Neutrophil (primary cell): Measurements from ENCODE around the gene RPL10A.
"Not testable (repeated sequence)": the region's sequence is repeated elsewhere in the genome, so short reads cannot be mapped to it uniquely, and the experiment has no call there.

Experiments
- H3K27ac ChIP-seq: fragments of 200-600 bp; sonication (generic); 2 replicates; pipeline ENCODE4 v1.5.1; 2016; ENCODE audit warnings: mild to moderate bottlenecking, moderate library complexity
- H3K27me3 ChIP-seq: fragments of 200-600 bp; sonication (generic); 2 replicates; pipeline ENCODE4 v1.6.0; 2016; ENCODE audit warnings: mild to moderate bottlenecking
- H3K36me3 ChIP-seq: fragments of 200-600 bp; sonication (generic); 2 replicates; pipeline ENCODE4 v1.5.1; 2017
- H3K4me1 ChIP-seq, 2 experiments: fragments of 200-600 bp in 1 of 2; sonication (generic) in 1 of 2; 1 replicate in 1 of 2; 2 replicates in 1 of 2; pipeline versions ENCODE4 v1.5.1 to v1.6.1; 2013 to 2016; ENCODE audit warnings: low read depth in 1 of 2, low read length in 1 of 2, mild to moderate bottlenecking in 1 of 2, moderate library complexity in 1 of 2; ENCODE audit not compliant: control insufficient read depth in 1 of 2, insufficient read depth in 1 of 2
- H3K4me3 ChIP-seq, 2 experiments: fragments of 200-600 bp in 1 of 2; sonication (generic) in 1 of 2; 1 replicate in 1 of 2; 2 replicates in 1 of 2; pipeline ENCODE4 v1.5.1; 2013 to 2016; ENCODE audit warnings: low read depth in 1 of 2, low read length in 1 of 2, mild to moderate bottlenecking in 1 of 2, moderate library complexity in 1 of 2
- H3K9me3 ChIP-seq: fragments of 200-600 bp; sonication (generic); 2 replicates; pipeline ENCODE4 v1.5.1; 2016
- TF ChIP-seq, protein P1 (sequence below): fragments of 200-600 bp; sonication (generic); IDR thresholded peaks from 2 replicates; pipeline ENCODE4 v1.5.1; 2016; ENCODE audit warnings: antibody characterized with exemption

The RPL10A gene

DNA sequence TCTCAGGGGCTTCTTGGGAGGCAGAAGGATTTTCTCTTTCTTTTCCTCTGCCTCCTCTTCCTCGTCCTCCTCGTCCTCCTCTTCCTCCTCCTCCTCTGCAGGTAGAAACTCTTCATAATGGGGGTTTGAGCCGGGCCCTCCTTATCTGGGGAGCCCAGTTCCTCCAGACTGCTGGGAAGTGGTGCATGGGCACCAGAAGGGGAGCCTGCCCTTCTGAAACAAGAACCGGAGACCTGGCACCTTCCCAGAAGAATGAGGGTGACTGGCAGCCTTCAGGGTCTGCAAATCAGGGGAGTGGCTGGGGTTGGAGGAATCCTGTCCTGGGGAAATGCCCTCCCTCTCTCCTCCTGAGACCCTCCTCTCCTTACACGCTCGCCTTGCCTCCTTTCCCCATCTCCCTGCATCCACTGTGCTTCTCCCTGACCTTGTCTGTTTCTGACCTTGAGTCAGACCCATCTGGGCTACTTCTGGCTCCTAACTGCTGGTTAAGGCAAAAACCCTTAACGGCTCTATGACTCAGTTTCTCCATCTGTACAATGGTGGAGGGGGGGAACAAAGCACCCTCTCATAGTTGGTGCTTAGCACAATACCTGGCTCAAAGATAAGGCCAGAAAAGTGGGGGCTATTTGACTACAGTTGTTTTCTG is 42.8 kb downstream of the RPL10A start:
- Histone ChIP-seq H3K4me1 (no peaks in the 10 kb centered on the region), H3K36me3 (no peaks in the 10 kb centered on the region), H3K9me3 (no peaks in the 10 kb centered on the region), H3K27me3 (peaks cover 85% of the 10 kb centered on the region), H3K27ac (no peak overlapping the region), H3K4me3 (no peak overlapping the region)
- TF ChIP-seq, protein P1, sequence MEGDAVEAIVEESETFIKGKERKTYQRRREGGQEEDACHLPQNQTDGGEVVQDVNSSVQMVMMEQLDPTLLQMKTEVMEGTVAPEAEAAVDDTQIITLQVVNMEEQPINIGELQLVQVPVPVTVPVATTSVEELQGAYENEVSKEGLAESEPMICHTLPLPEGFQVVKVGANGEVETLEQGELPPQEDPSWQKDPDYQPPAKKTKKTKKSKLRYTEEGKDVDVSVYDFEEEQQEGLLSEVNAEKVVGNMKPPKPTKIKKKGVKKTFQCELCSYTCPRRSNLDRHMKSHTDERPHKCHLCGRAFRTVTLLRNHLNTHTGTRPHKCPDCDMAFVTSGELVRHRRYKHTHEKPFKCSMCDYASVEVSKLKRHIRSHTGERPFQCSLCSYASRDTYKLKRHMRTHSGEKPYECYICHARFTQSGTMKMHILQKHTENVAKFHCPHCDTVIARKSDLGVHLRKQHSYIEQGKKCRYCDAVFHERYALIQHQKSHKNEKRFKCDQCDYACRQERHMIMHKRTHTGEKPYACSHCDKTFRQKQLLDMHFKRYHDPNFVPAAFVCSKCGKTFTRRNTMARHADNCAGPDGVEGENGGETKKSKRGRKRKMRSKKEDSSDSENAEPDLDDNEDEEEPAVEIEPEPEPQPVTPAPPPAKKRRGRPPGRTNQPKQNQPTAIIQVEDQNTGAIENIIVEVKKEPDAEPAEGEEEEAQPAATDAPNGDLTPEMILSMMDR = no peak

DNA sequence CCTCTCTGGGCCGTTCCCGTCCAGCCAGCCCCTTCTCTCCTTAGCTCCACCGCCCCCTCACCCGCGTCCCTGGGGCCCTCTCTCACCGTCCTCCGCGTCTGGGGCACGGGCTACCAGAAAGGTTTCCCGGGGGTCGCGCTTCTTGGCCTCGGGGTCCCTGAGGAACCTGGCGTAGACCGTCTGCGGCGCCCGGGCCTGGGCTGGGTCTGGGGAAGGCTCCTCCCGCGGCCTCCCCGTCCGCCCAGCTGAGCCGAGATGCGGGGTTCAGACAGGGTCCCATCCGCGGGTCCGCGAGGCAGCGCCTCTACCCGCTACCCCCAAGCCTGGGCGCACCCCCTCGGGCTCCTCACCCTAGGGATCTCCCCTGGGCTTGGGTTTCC is 43.4 kb downstream of the RPL10A start:
- Histone ChIP-seq H3K36me3 (no peaks in the 10 kb centered on the region), H3K4me3 (no peak overlapping the region), H3K27ac (no peak overlapping the region), H3K4me1 (no peaks in the 10 kb centered on the region), H3K9me3 (no peaks in the 10 kb centered on the region), H3K27me3 (peaks cover 80% of the 10 kb centered on the region)
- TF ChIP-seq, protein P1 = no peak

DNA sequence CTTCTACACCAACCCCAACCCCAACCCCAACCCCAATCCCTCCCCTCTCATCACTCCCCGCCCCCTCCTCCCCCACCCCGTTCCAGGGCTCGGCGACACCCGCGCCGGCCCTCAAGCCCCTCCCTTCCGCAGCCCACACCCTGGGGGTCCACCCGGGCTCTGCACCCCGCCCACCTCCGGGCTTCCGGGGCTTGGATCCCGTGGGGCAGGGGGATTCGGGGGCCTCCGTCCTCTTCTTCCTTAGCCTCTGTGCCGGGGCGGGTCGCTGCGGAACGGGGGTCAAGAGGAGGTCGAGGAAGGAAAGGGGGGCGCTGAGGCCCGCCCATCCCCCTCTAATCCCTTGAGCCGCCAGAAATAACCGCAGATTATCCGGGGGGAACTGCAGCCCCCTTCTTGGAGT is 43.8 kb downstream of the RPL10A start:
- Histone ChIP-seq H3K27ac (no peak overlapping the region), H3K36me3 (no peaks in the 10 kb centered on the region), H3K27me3 (peaks cover 75% of the 10 kb centered on the region), H3K4me3 (no peak overlapping the region), H3K4me1 (no peaks in the 10 kb centered on the region), H3K9me3 (no peaks in the 10 kb centered on the region)
- TF ChIP-seq, protein P1 = no peak

DNA sequence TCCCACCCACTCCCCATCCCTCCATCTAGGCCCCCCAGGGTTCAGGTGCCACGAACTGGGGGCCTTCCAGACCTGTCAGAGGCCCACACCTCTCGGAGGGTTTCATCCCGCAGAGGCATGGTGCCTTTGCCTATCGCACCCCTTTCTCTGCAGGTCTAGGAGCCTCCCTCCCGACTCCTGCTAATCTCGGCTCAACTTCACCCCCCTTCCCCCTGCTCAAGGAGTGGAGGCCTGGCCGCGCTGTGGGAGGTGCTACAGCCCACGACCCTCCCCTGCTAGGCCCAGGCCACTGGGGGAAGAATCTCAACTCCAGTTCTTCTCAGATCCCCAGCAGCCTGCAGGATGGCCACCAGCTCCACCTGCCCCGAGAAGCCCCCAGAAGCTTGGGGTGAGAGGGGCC is 44.5 kb downstream of the RPL10A start, which contains the start of gene TULP1:
TSS of gene TULP1 (minus strand) at position 157 of the 400 bp plus-strand sequence. CDS start at position 119, 38 bp downstream.
- Histone ChIP-seq H3K9me3 (no peaks in the 10 kb centered on the region), H3K4me3 (no peak within 1 kb of the TSS), H3K4me1 (no peaks in the 10 kb centered on the region), H3K27ac (no peak within 1 kb of the TSS), H3K27me3 (peaks cover 69% of the 10 kb centered on the region), H3K36me3 (no peaks in the 10 kb centered on the region)
- TF ChIP-seq, protein P1 = no peak

DNA sequence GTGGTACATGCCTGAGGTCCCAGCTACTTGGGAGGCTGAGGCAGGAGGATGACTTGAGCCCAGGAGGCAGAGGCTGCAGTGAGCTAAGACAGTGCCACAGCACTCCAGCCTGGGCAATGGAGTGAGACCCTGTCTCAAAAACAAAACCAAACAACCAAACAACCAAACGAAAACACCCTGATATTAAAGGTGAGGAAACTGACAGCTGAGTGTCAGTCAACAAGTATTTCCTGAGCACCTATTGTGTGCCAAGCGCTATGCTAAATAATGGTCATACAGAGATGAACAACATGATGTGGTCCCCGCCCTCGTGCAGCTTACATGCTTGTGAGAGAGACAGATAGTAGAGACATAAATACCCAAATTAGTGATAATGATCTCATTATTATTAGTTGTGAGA is 46.4 kb downstream of the RPL10A start:
- TF ChIP-seq, protein P1 = no peak
- H3K4me3 ChIP-seq = no peak overlapping the region
- peaks cover 51% of the 10 kb centered on the region for H3K27me3 ChIP-seq
- no peaks in the 10 kb centered on the region for H3K36me3 ChIP-seq
- H3K27ac ChIP-seq = no peak overlapping the region
- H3K9me3 ChIP-seq = no peaks in the 10 kb centered on the region
- H3K4me1 ChIP-seq = no peaks in the 10 kb centered on the region

DNA sequence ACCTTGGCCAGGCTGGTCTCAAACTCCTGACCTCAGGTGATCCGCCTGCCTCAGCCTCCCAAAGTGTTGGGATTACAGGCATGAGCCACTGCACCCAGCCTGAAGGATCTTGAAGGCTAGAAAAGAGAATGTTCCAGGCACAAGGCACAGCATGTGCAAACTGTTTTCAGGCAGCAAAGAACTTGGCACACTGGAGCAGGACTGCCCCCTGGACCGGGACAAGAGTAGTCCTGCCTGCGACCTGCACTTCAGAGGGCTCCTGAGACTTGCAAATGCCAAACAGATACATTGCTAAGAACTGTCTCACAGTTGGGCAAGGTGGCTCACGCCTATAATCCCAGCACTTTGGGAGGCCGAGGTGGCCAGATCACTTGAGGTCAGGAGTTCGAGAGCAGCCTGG is 47.7 kb downstream of the RPL10A start:
- H3K27me3 ChIP-seq = peaks cover 37% of the 10 kb centered on the region
- not testable (repeated sequence) for H3K36me3 ChIP-seq, H3K4me1 ChIP-seq, H3K9me3 ChIP-seq, H3K27ac ChIP-seq, H3K4me3 ChIP-seq
